Astrocyte (in vitro differentiated cells and primary cell): ENCODE data around the gene MRPL40. TPM values are rescaled to one million over a fixed set of nuclear protein-coding genes. Genes with fewer than 3 reads are reported as not detected.

Experiments
- DNase-seq: peaks from one replicate; pipeline ENCODE4 v3.0.0-alpha.2; 2010; ENCODE audit warnings: low read depth
- FAIRE-seq: peaks from 2 replicates; lab custom pipeline; 2011; peaks lifted over from hg19 to GRCh38; lab: Jason Lieb, UNC
- H2AFZ ChIP-seq: 2 replicates; pipeline ENCODE4 v1.6.0; 2012; ENCODE audit warnings: low read depth, low read length, inconsistent platforms
- H3K27ac ChIP-seq: 2 replicates; pipeline ENCODE4 v1.5.1; 2011; ENCODE audit warnings: low read depth, low read length, inconsistent platforms
- H3K27me3 ChIP-seq: 2 replicates; pipeline ENCODE4 v1.6.0; 2011; ENCODE audit warnings: low read length, inconsistent platforms; ENCODE audit not compliant: insufficient read depth
- H3K36me3 ChIP-seq: 2 replicates; pipeline ENCODE4 v1.5.1; 2011; ENCODE audit warnings: low read length, inconsistent platforms; ENCODE audit not compliant: insufficient read depth
- H3K4me1 ChIP-seq: 2 replicates; pipeline ENCODE4 v1.5.1; 2011; ENCODE audit warnings: low read length, inconsistent platforms; ENCODE audit not compliant: insufficient read depth
- H3K4me2 ChIP-seq: 2 replicates; pipeline ENCODE4 v1.6.0; 2012; ENCODE audit warnings: low read length, inconsistent platforms
- H3K4me3 ChIP-seq: 2 replicates; pipeline ENCODE4 v1.5.1; 2011; ENCODE audit warnings: low read depth, mild to moderate bottlenecking, low read length, inconsistent platforms; ENCODE audit not compliant: insufficient read depth
- H3K79me2 ChIP-seq: 2 replicates; pipeline ENCODE4 v1.6.0; 2012; ENCODE audit warnings: mild to moderate bottlenecking, low read length, inconsistent platforms; ENCODE audit not compliant: insufficient read depth
- H3K9ac ChIP-seq: 2 replicates; pipeline ENCODE4 v1.6.0; 2012; ENCODE audit warnings: mild to moderate bottlenecking, low read length, inconsistent platforms
- H3K9me3 ChIP-seq: 2 replicates; pipeline ENCODE4 v1.5.1; 2012; ENCODE audit warnings: low read depth, mild to moderate bottlenecking, low read length, inconsistent platforms; ENCODE audit not compliant: insufficient read depth
- H4K20me1 ChIP-seq: 2 replicates; pipeline ENCODE4 v1.6.0; 2012; ENCODE audit warnings: low read length, inconsistent platforms; ENCODE audit not compliant: insufficient read depth
- H3K27ac Mint-ChIP-seq: one replicate; pipeline ENCODE4 v1.8.0; 2021; ENCODE audit warnings: mild to moderate bottlenecking, mixed read lengths; ENCODE audit not compliant: unreplicated experiment
- H3K27me3 Mint-ChIP-seq: one replicate; pipeline ENCODE4 v1.8.0; 2021; ENCODE audit warnings: low read depth, mixed read lengths; ENCODE audit not compliant: unreplicated experiment
- H3K36me3 Mint-ChIP-seq: one replicate; pipeline ENCODE4 v1.8.0; 2021; ENCODE audit warnings: low read depth, mixed read lengths; ENCODE audit not compliant: unreplicated experiment
- H3K4me1 Mint-ChIP-seq: one replicate; pipeline ENCODE4 v1.8.0; 2021; ENCODE audit warnings: low read depth, mixed read lengths; ENCODE audit not compliant: unreplicated experiment
- H3K4me3 Mint-ChIP-seq: one replicate; pipeline ENCODE4 v1.8.0; 2021; ENCODE audit warnings: mild to moderate bottlenecking, moderate library complexity, mixed read lengths; ENCODE audit not compliant: unreplicated experiment
- H3K9me3 Mint-ChIP-seq: one replicate; pipeline ENCODE4 v1.8.0; 2021; ENCODE audit warnings: mild to moderate bottlenecking, mixed read lengths; ENCODE audit not compliant: unreplicated experiment
- CTCF ChIP-seq: IDR thresholded peaks from 2 replicates; pipeline ENCODE4 v1.5.1; 2011; ENCODE audit warnings: low read depth, mild to moderate bottlenecking, inconsistent platforms, low read length, moderate library complexity; ENCODE audit not compliant: insufficient read depth
- EZH2 ChIP-seq: IDR thresholded peaks from 2 replicates; pipeline ENCODE4 v1.6.1; 2012; ENCODE audit warnings: mild to moderate bottlenecking, low read length, inconsistent platforms; ENCODE audit not compliant: insufficient read depth
- total RNA-seq: library from RNA; stranded (reverse); gene quantifications from 2 replicates; pipeline ENCODE4 v1.2.1, GENCODE V29; 2021

The MRPL40 gene
- total RNA-seq, 1 donor from 2014 or later: 34.7 TPM

- H3K9ac ChIP-seq: no peak overlapping the region
- H3K4me1 ChIP-seq: peaks cover 8% of the 10 kb centered on the region
- H3K4me1 Mint-ChIP-seq: peaks cover 11% of the 10 kb centered on the region
- no peak overlapping the region for H3K4me3 ChIP-seq
- no peak overlapping the region for H3K4me2 ChIP-seq
- H3K4me3 Mint-ChIP-seq: no peak overlapping the region
- no peaks in the 10 kb centered on the region for H3K27me3 Mint-ChIP-seq
- TF ChIP-seq EZH2 (no peak), CTCF (no peak)
- no peak overlapping the region for H3K27ac Mint-ChIP-seq
- H3K27me3 ChIP-seq: no peaks in the 10 kb centered on the region
- no peak overlapping the region for H2AFZ ChIP-seq
- peaks cover 19% of the 10 kb centered on the region for H3K79me2 ChIP-seq
- FAIRE-seq (no peak), DNase-seq (no peak)
- H3K36me3 Mint-ChIP-seq: peaks cover 18% of the 10 kb centered on the region
- no peak overlapping the region for H3K27ac ChIP-seq
- peaks cover 48% of the 10 kb centered on the region for H3K36me3 ChIP-seq
- H3K9me3 Mint-ChIP-seq: no peaks in the 10 kb centered on the region
- H3K9me3 ChIP-seq: no peaks in the 10 kb centered on the region
- peaks cover 15% of the 10 kb centered on the region for H4K20me1 ChIP-seq
These were observed 18.2 kb downstream of the MRPL40 start for GRCh38 chr22:19450363-19451175.

GRCh38 chr22:19451570-19451969 is 19.2 kb downstream of the MRPL40 start:
- Mint-ChIP-seq H3K4me3 (no peak overlapping the region), H3K9me3 (no peaks in the 10 kb centered on the region), H3K36me3 (peaks cover 27% of the 10 kb centered on the region), H3K4me1 (peaks cover 9% of the 10 kb centered on the region), H3K27me3 (no peaks in the 10 kb centered on the region), H3K27ac (no peak overlapping the region)
- no peak overlapping the region for H2AFZ ChIP-seq
- no peaks in the 10 kb centered on the region for H3K9me3 ChIP-seq
- H3K27me3 ChIP-seq: no peaks in the 10 kb centered on the region
- H3K4me2 ChIP-seq: no peak overlapping the region
- TF ChIP-seq EZH2 (no peak), CTCF (no peak)
- H3K36me3 ChIP-seq: peaks cover 56% of the 10 kb centered on the region
- H3K4me1 ChIP-seq: peaks cover 14% of the 10 kb centered on the region
- FAIRE-seq (no peak), DNase-seq (no peak)
- H3K4me3 ChIP-seq: no peak overlapping the region
- peaks cover 15% of the 10 kb centered on the region for H4K20me1 ChIP-seq
- H3K27ac ChIP-seq: no peak overlapping the region
- H3K79me2 ChIP-seq: peaks cover 9% of the 10 kb centered on the region
- H3K9ac ChIP-seq: no peak overlapping the region

- Mint-ChIP-seq H3K27me3 (no peaks in the 10 kb centered on the region), H3K4me3 (no peak overlapping the region), H3K9me3 (no peaks in the 10 kb centered on the region), H3K36me3 (peaks cover 31% of the 10 kb centered on the region), H3K4me1 (peaks cover 3% of the 10 kb centered on the region), H3K27ac (no peak overlapping the region)
- Histone ChIP-seq H3K27me3 (no peaks in the 10 kb centered on the region), H3K4me2 (no peak overlapping the region), H3K4me3 (no peak overlapping the region), H3K79me2 (no peaks in the 10 kb centered on the region), H3K4me1 (peaks cover 8% of the 10 kb centered on the region), H4K20me1 (peaks cover 11% of the 10 kb centered on the region), H3K9ac (no peak overlapping the region), H2AFZ (no peak overlapping the region), H3K9me3 (no peaks in the 10 kb centered on the region), H3K27ac (no peak overlapping the region), H3K36me3 (peaks cover 69% of the 10 kb centered on the region)
- DNase-seq (no peak), FAIRE-seq (no peak)
- TF ChIP-seq CTCF (no peak), EZH2 (no peak)
These were observed 21.4 kb downstream of the MRPL40 start for GRCh38 chr22:19453718-19454117.
